BLaER1 (cell line): ENCODE measurements around the gene UTF1.

ENCODE experiments used
- H3K27ac ChIP-seq: shearing (Covaris generic); formaldehyde crosslinking; 2 replicates; pipeline ENCODE4 v1.8.1; 2022
- H3K27me3 ChIP-seq: shearing (Covaris generic); formaldehyde crosslinking; 2 replicates; pipeline ENCODE4 v1.8.1; 2022
- H3K36me3 ChIP-seq: shearing (Covaris generic); formaldehyde crosslinking; 2 replicates; pipeline ENCODE4 v1.8.1; 2022
- H3K4me1 ChIP-seq: shearing (Covaris generic); formaldehyde crosslinking; 2 replicates; pipeline ENCODE4 v1.8.1; 2022
- H3K4me2 ChIP-seq: shearing (Covaris generic); formaldehyde crosslinking; 2 replicates; pipeline ENCODE4 v1.8.1; 2022
- H3K4me3 ChIP-seq: shearing (Covaris generic); formaldehyde crosslinking; 2 replicates; pipeline ENCODE4 v1.8.1; 2022
- H3K9ac ChIP-seq: shearing (Covaris generic); formaldehyde crosslinking; 2 replicates; pipeline ENCODE4 v1.8.1; 2022
- H3K9me3 ChIP-seq: shearing (Covaris generic); formaldehyde crosslinking; 2 replicates; pipeline ENCODE4 v1.8.1; 2022
- H4K20me1 ChIP-seq: shearing (Covaris generic); formaldehyde crosslinking; 2 replicates; pipeline ENCODE4 v1.8.1; 2022
- Cebpa-rat ChIP-seq: shearing (Covaris generic); IDR thresholded peaks from 2 replicates; pipeline ENCODE4 v1.8.1; 2022

Gene UTF1

GRCh38 chr10:133272964-133273420 lies 43.0 kb downstream of the UTF1 start:
- Histone ChIP-seq H3K27ac (no peak overlapping the region), H3K4me2 (no peak overlapping the region), H4K20me1 (peaks cover 36% of the 10 kb centered on the region), H3K9ac (no peak overlapping the region), H3K36me3 (peaks cover 6% of the 10 kb centered on the region; the same call in 1 of the 2 replicates), H3K9me3 (no peaks in the 10 kb centered on the region), H3K4me1 (peaks cover 53% of the 10 kb centered on the region), H3K4me3 (no peak overlapping the region), H3K27me3 (peaks cover 30% of the 10 kb centered on the region)
- no peak for TF ChIP-seq Cebpa-rat

DNA sequence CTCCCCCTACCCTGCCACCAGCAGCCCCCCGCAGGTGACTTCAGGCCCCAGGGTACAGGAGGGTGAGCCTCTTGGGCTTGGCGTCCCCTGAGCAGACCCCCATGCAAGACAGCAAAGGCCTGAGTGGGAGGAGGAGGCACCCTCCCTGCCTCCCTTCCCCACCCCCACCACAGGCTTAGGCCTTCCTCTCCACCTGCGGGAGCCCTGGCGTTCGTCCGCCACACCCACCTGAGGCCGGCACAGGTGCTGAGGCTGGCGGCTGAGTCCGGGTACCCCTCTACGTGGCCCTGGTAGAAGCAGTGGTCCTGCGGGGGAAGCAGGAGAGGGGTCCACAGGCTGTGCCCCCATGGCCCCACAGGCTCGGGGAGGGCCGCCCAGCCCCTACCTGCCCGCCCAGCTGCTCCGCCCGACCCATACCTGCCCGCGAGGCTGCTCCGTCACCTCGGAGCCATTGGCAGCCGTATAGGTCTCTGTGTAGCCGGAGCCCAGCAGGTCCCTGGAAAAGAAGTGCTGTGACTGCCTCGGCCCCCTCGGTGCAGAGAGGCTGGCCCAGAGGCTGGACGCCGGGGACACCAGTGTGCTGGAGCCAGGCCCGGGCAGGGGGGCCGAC lies 43.6 kb downstream of the UTF1 start:
- Histone ChIP-seq H3K4me2 (no peak overlapping the region), H3K4me3 (no peak overlapping the region), H3K27me3 (peaks cover 30% of the 10 kb centered on the region), H3K27ac (no peak overlapping the region), H3K36me3 (peaks cover 7% of the 10 kb centered on the region; the same call in 1 of the 2 replicates), H3K9ac (no peak overlapping the region), H3K4me1 (peaks cover 59% of the 10 kb centered on the region), H3K9me3 (no peaks in the 10 kb centered on the region), H4K20me1 (peaks cover 43% of the 10 kb centered on the region)
- TF ChIP-seq Cebpa-rat: no peak

- H3K4me1 ChIP-seq: peaks cover 61% of the 10 kb centered on the region
- H3K9ac ChIP-seq: no peak overlapping the region
- H4K20me1 ChIP-seq: peaks cover 56% of the 10 kb centered on the region
- H3K4me2 ChIP-seq: peak overlapping the region; percentile 96
- H3K9me3 ChIP-seq: no peaks in the 10 kb centered on the region
- peaks cover 21% of the 10 kb centered on the region for H3K36me3 ChIP-seq
- H3K4me3 ChIP-seq: peak overlapping the region; percentile 45
- TF ChIP-seq Cebpa-rat: no peak
- no peak overlapping the region for H3K27ac ChIP-seq
- peaks cover 30% of the 10 kb centered on the region for H3K27me3 ChIP-seq
Observed at GRCh38 chr10:133274751-133275683, 45.0 kb downstream of the UTF1 start.

DNA sequence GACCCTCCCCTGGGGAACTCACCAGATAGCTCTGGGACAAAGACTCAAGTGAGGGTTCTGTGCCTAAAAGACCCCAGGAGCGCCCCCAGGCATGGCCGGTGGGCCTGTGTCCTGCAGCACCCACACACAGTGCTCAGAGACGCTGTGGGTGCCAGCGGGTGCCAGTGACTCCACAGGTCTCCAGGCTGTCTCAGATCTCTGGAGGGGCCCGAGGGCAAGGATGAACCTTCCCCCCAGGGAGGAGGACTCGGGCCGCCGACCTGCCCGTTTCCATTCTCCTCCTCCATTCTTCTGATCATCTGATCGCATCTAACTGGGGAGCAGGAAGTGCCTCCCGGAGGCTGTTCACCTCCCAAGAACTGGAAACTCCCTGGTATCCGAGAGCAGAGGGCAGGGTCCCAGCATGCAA lies 45.7 kb downstream of the UTF1 start:
- peaks cover 63% of the 10 kb centered on the region for H4K20me1 ChIP-seq
- H3K9ac ChIP-seq: no peak overlapping the region
- peak overlapping the region; percentile 57; the same call in 1 of the 2 replicates for H3K4me3 ChIP-seq
- peak overlapping the region; percentile 96 for H3K4me2 ChIP-seq
- H3K27ac ChIP-seq: no peak overlapping the region
- no peaks in the 10 kb centered on the region for H3K9me3 ChIP-seq
- no peak for TF ChIP-seq Cebpa-rat
- peaks cover 56% of the 10 kb centered on the region for H3K4me1 ChIP-seq
- peaks cover 30% of the 10 kb centered on the region for H3K27me3 ChIP-seq
- H3K36me3 ChIP-seq: peaks cover 27% of the 10 kb centered on the region

- peak overlapping the region; percentile 96 for H3K4me2 ChIP-seq
Observed at GRCh38 chr10:133276100-133276434, 46.0 kb downstream of the UTF1 start.

GRCh38 chr10:133276435-133277201 lies 46.6 kb downstream of the UTF1 start, which contains the start of gene ADAM8:
Gene ADAM8, minus strand, starts transcription at chr10:133276868. Its CDS starts 51 bp downstream, at chr10:133276817.
- Histone ChIP-seq H3K9me3 (no peaks in the 10 kb centered on the region), H3K4me2 (peak within 1 kb of the TSS; percentile 96), H4K20me1 (peaks cover 65% of the 10 kb centered on the region), H3K4me1 (peaks cover 56% of the 10 kb centered on the region), H3K9ac (no peak within 1 kb of the TSS; the same call in 1 of the 2 replicates), H3K36me3 (peaks cover 37% of the 10 kb centered on the region), H3K4me3 (peak within 1 kb of the TSS; percentile 57), H3K27ac (no peak within 1 kb of the TSS), H3K27me3 (peaks cover 30% of the 10 kb centered on the region)
- TF ChIP-seq Cebpa-rat: no peak

More at GRCh38 chr10:133276100-133276434, 46.0 kb downstream of the UTF1 start:
- H3K27ac ChIP-seq: no peak overlapping the region
- H3K9me3 ChIP-seq: no peaks in the 10 kb centered on the region
- H3K4me1 ChIP-seq: peaks cover 56% of the 10 kb centered on the region
- H4K20me1 ChIP-seq: peaks cover 65% of the 10 kb centered on the region
- peaks cover 31% of the 10 kb centered on the region for H3K36me3 ChIP-seq
- peaks cover 30% of the 10 kb centered on the region for H3K27me3 ChIP-seq
- H3K9ac ChIP-seq: no peak overlapping the region
- TF ChIP-seq Cebpa-rat: no peak
- H3K4me3 ChIP-seq: peak overlapping the region; percentile 57

DNA sequence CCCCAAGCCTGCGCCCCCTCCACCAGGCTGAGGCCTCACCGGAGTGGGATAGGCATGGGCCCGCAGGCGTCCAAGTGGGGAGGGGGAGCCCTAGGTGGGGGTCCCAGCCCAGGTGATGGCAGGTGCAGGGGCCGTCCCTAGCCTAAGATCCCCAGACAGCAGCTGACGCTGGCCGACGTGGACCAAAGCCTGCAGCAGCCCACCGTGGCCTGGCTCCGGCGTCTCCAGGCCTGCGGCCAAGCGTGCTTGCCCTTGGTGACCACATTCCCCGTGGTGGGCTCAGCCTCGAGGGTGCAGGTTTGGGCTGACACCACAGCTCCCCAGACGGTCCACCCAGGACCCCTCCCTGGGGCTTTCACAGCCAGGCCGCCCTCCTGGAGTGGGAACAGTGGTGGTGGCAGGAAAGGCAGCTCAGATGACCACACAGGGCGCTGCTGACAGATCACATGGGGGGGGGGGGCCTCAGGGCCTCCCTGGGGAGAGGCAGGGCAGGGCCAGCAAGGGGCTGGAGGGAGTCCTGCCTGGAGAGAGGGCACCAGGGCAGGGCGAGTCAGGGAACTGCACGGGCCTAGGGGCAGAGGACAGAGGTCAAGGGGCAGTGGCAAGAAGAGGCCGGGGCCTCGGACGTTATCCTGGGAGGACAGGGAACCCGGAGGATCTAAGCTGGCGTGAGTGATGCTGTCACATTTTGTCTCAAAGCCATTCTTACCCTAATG lies 47.4 kb downstream of the UTF1 start:
- peaks cover 66% of the 10 kb centered on the region for H4K20me1 ChIP-seq
- H3K27ac ChIP-seq: no peak overlapping the region
- TF ChIP-seq Cebpa-rat: no peak
- peaks cover 56% of the 10 kb centered on the region for H3K4me1 ChIP-seq
- peak overlapping the region; percentile 96 for H3K4me2 ChIP-seq
- H3K36me3 ChIP-seq: peaks cover 45% of the 10 kb centered on the region
- H3K9me3 ChIP-seq: no peaks in the 10 kb centered on the region
- peak overlapping the region; percentile 57; the same call in 1 of the 2 replicates for H3K4me3 ChIP-seq
- peaks cover 30% of the 10 kb centered on the region for H3K27me3 ChIP-seq
- H3K9ac ChIP-seq: no peak overlapping the region; the same call in 1 of the 2 replicates

DNA sequence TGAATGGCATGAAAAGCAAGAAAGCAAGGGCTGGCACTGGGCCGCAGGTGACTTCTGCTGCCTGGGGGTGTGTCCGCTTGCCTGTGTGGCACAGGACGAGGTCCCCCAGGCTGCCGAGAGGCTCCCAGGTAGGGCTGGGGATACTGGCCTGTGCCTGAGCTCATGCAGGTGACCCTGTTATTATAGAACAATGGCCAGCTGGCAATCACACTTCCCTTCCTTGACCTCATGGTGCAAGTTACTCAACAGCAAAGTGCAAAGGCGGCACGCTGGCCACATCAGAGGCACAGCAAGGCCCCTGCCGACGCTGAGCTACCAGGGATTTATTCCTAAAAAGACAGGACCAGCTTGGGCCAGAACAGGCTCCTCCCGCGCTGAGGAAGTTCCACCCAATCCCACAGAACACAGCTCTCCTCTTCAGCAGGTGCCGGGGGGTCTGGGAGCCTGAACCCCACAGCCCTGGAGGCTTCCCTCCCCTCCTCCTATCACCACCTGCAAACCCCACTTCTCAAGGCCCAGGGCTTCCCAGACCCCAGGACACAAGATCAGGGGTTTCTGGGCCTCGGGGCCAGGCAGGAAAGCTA lies 48.1 kb downstream of the UTF1 start:
- Histone ChIP-seq H4K20me1 (peaks cover 71% of the 10 kb centered on the region), H3K4me1 (peaks cover 56% of the 10 kb centered on the region), H3K9ac (no peak overlapping the region; the same call in 1 of the 2 replicates), H3K9me3 (no peaks in the 10 kb centered on the region), H3K4me3 (no peak overlapping the region), H3K27ac (no peak overlapping the region), H3K27me3 (peaks cover 30% of the 10 kb centered on the region), H3K36me3 (peaks cover 51% of the 10 kb centered on the region), H3K4me2 (peak overlapping the region; percentile 96)
- no peak for TF ChIP-seq Cebpa-rat
